ENCODE data around the gene GHRH. TPM values are rescaled to one million over a fixed set of nuclear protein-coding genes. Genes with fewer than 3 reads are reported as not detected.
A peak's percentile ranks its signal among the peaks of the same experiment; 100 is the strongest.

The GHRH gene
- total RNA-seq, 1 experiment from 2014 or later: not detected

DNA sequence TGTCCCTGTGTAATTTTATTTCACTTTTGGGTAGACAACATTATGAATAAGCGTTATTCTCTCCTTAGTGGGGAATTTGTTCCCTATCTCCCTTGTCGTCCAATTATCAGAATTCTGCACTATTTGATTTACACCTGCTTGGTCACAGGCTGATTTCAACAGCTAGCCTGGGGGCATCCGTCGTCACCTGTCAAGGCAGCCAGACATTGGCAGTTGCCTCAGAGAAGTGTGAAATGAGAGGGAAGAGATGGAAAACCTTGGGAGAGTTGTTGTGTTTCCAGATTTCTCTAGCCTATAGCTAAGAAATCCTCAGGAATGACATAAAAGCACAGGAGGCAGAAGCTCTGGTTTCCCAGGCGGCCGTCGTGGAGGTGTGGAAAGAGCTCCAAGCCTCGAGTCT, 891 bp upstream of the GHRH start:
- Histone ChIP-seq H3K36me3 (no peaks in the 10 kb centered on the region), H3K27me3 (0 out of 2 replicates have a peak, but pooled peaks cover 6% of the 10 kb centered on the region), H3K4me3 (no peak overlapping the region), H3K9me3 (replicated peaks) (no peaks in the 10 kb centered on the region), H3K27ac (no peak overlapping the region), H3K4me1 (peaks cover 6% of the 10 kb centered on the region)
- no peak for DNase-seq

DNA sequence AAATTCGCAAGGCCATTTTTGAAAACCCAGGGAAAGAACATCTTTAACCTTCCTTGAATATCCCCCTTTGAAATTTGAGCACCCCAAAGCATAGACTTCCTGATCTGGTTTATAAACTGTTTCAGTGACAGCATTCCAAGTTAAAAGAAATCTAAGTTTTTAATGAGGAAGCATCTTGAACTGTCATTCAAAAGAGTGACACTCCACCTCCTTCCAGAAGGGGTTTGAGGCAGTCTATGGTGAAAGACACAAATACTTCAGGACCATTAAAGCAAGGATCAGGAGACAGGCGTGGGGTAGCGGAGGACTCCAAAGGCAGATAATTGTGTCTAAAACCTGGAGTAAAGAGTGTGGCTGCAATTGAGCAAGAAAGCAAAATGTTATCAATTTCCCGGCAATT, 691 bp downstream of the GHRH start:
- Histone ChIP-seq H3K9me3 (replicated peaks) (no peaks in the 10 kb centered on the region), H3K27ac (no peak overlapping the region), H3K36me3 (no peaks in the 10 kb centered on the region), H3K4me3 (no peak overlapping the region), H3K27me3 (0 out of 2 replicates have a peak, but pooled peaks cover 6% of the 10 kb centered on the region), H3K4me1 (peaks cover 13% of the 10 kb centered on the region)
- no peak for DNase-seq

DNA sequence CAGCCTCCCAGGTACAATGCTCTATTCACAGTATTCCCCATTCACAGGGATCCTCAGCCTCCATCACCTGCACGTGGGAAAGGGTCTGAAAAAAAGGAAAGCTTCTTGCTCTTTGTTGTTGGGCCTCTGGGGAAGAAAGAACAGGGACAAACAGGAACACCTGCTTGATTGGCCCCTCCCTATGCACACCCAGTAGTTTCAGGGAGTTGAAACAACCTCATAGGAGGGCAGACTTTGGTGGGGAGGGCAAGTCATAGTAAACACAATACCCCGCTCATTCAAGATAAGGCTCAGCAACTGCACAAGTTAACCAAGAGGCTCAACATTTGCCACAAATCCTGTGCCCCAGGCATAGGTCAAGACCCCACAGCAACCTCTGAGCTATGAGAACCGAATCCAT, 1.7 kb downstream of the GHRH start:
- Histone ChIP-seq H3K4me1 (peaks cover 14% of the 10 kb centered on the region), H3K36me3 (no peaks in the 10 kb centered on the region), H3K27ac (no peak overlapping the region), H3K4me3 (no peak overlapping the region), H3K9me3 (replicated peaks) (no peaks in the 10 kb centered on the region; the same call in 1 of the 2 replicates), H3K27me3 (0 out of 2 replicates have a peak, but pooled peaks cover 7% of the 10 kb centered on the region)
- no peak for DNase-seq

DNA sequence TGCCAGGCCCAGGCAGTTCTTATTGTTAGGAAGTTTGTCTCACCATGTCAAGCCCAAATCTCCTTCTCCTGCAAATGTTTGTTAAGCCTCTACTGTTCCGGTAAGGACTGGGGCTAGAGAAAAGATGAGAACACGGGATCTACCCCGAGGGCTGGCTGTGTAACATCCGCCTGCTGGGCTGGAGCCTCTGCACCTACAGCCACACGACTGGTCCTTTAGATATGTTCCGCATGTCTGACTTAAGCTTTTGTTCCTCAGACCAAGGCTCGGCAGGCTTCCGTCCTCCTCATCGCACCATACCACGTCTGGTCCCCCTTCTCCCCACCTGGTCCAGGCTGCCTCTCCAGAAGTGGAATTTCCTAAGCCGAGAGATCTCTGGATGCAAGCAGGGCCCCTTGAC, 2.6 kb downstream of the GHRH start:
- Histone ChIP-seq H3K27ac (no peak overlapping the region), H3K4me3 (no peak overlapping the region), H3K36me3 (no peaks in the 10 kb centered on the region), H3K4me1 (peaks cover 14% of the 10 kb centered on the region), H3K27me3 (0 out of 2 replicates have a peak, but pooled peaks cover 9% of the 10 kb centered on the region), H3K9me3 (replicated peaks) (peaks cover 4% of the 10 kb centered on the region)
- no peak for DNase-seq

DNA sequence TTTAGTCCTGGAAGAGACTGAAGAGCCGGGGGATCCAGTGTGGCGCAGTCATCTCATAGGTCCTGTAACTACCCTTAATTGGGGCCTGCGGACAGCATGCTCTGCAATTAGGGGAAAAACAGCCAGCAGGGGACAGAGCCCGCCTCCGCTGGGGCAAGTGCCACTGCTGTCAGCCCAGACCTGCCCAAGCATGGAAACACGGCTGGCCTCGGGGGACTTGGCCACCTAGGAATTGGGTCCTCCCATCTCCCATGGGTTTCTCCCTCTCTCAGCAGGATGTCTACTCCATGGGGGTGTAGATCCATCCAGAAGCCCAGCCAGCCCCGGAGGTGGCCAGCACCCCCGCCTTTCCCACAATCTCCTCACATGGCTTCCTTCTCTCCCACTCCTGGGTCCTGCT, 3.6 kb downstream of the GHRH start:
- 0 out of 2 replicates have a peak, but pooled peaks cover 9% of the 10 kb centered on the region for H3K27me3 ChIP-seq
- DNase-seq: no peak
- H3K4me1 ChIP-seq: peaks cover 14% of the 10 kb centered on the region
- H3K36me3 ChIP-seq: no peaks in the 10 kb centered on the region
- no peak overlapping the region for H3K4me3 ChIP-seq
- peaks cover 4% of the 10 kb centered on the region for H3K9me3 ChIP-seq (replicated peaks)
- no peak overlapping the region for H3K27ac ChIP-seq

DNA sequence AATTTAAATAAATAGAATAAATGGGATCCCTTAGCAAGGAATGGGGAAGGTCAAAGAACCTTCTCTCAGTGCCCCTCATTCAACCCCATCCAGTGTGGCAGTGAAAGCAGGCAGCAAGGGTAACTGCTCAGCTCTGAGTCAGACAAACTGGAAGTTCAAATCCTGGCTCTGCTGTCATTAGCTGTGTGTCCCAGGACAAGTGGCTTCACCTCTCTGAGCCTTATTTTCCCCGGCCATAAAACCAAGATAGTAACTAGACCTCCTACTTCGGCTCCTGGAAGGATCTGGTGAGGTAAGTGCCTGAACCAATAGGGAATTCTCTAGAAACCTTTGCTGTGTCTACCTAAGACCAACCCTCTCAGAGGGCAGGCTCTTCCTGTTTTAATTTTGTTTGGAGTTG, 4.1 kb downstream of the GHRH start:
- Histone ChIP-seq H3K4me1 (peaks cover 14% of the 10 kb centered on the region), H3K9me3 (replicated peaks) (peaks cover 4% of the 10 kb centered on the region), H3K27ac (no peak overlapping the region), H3K27me3 (0 out of 2 replicates have a peak, but pooled peaks cover 9% of the 10 kb centered on the region), H3K4me3 (no peak overlapping the region), H3K36me3 (no peaks in the 10 kb centered on the region)
- DNase-seq: no peak

DNA sequence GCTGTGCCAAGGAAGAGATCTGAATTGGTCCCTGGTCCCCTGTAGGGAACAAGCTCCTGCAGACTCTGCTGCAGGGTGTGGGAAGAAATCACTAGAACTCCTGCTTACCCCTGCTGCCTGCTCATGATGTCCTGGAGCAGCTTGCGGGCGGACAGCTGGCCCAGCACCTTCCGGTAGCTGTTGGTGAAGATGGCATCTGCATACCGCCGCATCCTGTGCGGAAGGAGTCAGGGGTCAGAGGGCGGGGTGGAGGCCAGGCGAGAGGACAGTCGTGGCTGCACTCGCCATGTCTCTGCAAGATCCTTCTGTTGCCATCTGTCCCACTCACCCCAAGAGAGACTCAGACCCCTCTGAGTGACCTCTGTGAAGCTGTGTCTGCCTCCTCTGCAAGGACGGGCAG, 5.3 kb downstream of the GHRH start:
- no peaks in the 10 kb centered on the region for H3K36me3 ChIP-seq
- H3K4me3 ChIP-seq: no peak overlapping the region; the same call in 1 of the 2 replicates
- peaks cover 4% of the 10 kb centered on the region for H3K9me3 ChIP-seq (replicated peaks)
- H3K27me3 ChIP-seq: 0 out of 2 replicates have a peak, but pooled peaks cover 9% of the 10 kb centered on the region
- H3K4me1 ChIP-seq: peaks cover 24% of the 10 kb centered on the region
- H3K27ac ChIP-seq: no peak overlapping the region
- peak; percentile 65 to 68 for DNase-seq

DNA sequence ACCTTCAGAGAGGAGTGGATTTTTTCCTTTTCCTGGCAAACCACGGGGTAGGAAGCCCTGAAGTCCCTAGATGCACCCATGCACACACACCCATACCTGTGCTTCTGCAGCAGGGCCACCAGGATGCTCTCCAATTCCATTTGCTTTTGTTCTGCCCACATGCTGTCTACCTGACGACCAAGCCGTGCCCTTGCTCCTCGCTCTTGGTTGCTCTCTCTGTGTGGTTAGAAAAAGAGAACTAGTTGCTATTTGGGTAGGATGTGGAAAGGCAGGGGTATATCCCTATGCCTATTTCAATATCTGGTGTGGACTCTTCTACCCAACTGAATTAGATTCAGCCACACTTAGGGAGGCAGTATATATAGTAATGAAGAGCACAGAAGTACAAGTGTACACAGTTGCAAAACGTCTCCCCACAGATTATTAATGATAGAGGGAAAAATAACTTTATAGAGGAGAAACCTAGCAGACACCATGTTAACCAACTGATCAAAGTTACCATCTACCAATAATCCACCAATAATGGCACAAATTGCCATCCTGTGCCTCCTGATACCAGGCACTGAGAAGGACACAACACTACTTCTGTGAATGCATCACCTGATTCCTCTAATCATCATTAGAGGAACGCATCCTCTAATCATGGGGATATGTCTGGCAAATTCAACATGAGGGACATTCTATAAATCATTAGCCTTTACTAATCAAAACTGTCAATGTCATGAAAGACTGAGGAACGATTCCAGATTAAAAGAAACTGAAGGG, 7.3 kb downstream of the GHRH start:
- peaks cover 4% of the 10 kb centered on the region for H3K9me3 ChIP-seq (replicated peaks)
- H3K36me3 ChIP-seq: no peaks in the 10 kb centered on the region
- DNase-seq: no peak
- H3K4me3 ChIP-seq: no peak overlapping the region
- 0 out of 2 replicates have a peak, but pooled peaks cover 4% of the 10 kb centered on the region for H3K27me3 ChIP-seq
- H3K4me1 ChIP-seq: peaks cover 23% of the 10 kb centered on the region
- H3K27ac ChIP-seq: no peak overlapping the region

DNA sequence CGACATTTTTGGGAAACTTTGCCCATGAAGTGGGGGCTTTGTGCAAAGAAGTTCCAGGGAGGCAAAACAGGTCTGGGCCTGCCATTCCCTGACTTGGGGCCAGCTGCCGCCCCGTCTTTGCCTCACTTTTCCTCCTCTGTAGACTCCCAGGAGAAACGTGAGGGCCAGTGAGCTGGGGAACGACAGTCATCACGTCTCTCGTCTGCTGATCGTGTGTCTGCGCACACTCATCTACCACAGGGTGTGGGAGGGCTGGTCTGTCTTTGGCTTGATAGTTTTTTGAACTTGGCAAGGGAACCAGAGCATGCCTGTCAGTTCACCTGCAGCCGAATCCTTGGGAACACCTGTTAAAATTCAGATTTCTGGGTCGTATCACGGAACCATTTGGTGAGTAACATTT, 8.5 kb downstream of the GHRH start:
- Histone ChIP-seq H3K36me3 (no peaks in the 10 kb centered on the region), H3K4me1 (peaks cover 23% of the 10 kb centered on the region), H3K27ac (no peak overlapping the region), H3K4me3 (no peak overlapping the region), H3K27me3 (0 out of 2 replicates have a peak, but pooled peaks cover 4% of the 10 kb centered on the region), H3K9me3 (replicated peaks) (peaks cover 4% of the 10 kb centered on the region)
- DNase-seq: no peak

DNA sequence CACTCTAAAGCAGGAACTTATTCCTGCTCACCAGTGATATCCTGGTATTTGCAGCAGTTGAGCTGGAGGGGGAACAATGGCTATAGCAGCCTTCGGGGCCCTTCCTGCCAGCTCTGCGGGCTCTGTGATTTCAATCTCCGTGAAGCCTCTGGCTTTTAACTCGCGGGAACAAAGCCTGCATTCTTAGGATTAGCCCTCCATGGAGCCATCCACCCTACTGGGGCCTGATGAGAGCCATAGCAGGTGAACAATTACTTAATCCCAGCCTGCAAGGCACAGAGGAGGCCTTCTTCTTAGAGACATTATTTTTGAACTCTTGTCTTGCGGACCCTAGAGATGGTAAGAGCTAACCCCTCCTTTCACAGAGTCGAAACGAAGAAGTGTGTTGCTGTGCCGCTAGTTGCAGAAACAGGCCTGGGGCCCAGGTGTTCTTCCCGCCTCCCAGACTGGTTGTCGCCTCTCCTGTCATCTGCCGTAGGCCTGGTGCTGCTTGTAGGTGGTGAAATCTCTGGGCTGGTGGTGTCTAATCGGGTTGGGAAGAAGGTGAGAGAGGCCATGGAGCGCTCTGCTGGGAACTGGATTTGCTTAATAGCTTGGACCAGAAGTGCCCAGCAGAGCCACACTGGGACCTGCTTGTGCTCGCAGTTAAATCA, 9.7 kb downstream of the GHRH start:
- Histone ChIP-seq H3K4me3 (no peak overlapping the region), H3K27me3 (0 out of 2 replicates have a peak, but pooled peaks cover 4% of the 10 kb centered on the region), H3K36me3 (no peaks in the 10 kb centered on the region), H3K27ac (no peak overlapping the region; the same call in 1 of the 2 replicates), H3K4me1 (peaks cover 25% of the 10 kb centered on the region), H3K9me3 (replicated peaks) (peaks cover 4% of the 10 kb centered on the region)
- peak; percentile 75 to 86 for DNase-seq

DNA sequence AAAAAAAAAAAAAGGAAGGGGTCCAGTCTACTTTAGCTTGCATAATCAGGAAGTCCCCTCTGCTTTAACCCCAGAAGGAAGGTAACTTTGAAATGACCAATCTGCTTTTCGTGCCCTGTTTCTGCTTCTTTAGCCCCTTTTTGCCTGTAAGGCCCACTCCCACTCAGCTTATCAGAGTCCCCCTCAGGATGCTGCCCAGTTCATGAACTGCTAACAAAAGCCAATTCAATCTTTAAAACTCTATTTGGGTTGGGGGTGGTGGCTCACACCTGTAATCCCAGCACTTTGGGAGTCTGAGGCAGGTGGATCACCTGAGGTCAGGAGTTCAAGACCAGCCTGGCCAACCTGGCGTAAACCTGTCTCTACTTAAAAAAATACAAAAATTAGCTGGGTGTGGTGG, 12.3 kb downstream of the GHRH start:
- Histone ChIP-seq H3K4me3 (no peak overlapping the region), H3K27ac (no peak overlapping the region), H3K36me3 (0 out of 2 replicates have a peak, but pooled peaks cover 3% of the 10 kb centered on the region), H3K4me1 (peaks cover 30% of the 10 kb centered on the region), H3K27me3 (no peaks in the 10 kb centered on the region), H3K9me3 (replicated peaks) (no peaks in the 10 kb centered on the region; the same call in 1 of the 2 replicates)
- DNase-seq: no peak

DNA sequence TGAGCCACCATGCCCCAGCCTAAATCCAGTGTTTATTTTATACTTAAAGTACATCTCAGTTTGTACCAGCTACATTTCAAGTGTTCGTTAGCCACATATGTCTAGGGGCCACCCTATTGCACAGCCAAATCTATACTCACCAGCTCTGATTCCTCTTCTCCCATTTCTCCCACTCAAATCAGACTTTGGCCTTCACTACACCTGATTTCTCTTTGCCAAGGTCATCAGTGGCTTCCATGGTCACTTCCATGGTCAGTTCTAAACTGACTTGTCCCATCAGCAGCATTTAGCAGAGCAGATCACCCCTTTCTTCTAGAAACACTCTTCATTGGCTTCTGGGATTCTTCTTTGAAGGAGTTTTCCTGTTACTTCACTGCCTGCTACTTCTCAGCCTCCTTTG, 14.1 kb downstream of the GHRH start:
- no peaks in the 10 kb centered on the region for H3K9me3 ChIP-seq (replicated peaks)
- peaks cover 30% of the 10 kb centered on the region for H3K4me1 ChIP-seq
- no peak overlapping the region for H3K4me3 ChIP-seq
- no peaks in the 10 kb centered on the region for H3K27me3 ChIP-seq
- no peak for DNase-seq
- peaks cover 12% of the 10 kb centered on the region for H3K36me3 ChIP-seq
- H3K27ac ChIP-seq: no peak overlapping the region

DNA sequence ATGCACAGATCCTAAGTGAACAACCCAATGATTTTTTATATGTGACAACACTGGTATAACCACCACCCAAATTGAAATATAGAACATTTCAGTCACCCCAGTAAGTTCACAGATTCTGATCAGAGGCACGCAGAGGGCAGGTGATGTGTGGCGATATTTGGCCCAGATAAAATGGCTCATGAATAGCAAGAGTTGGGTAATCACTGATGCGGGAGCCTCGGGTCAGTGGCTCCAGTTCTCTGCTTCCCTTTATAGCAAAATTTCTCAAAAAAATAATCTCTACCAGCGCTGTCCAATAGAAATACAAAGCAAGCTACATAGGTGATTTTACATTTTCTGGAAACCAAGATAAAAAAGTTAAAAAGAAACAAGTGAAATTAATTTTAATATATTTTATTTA, 14.9 kb downstream of the GHRH start:
- Histone ChIP-seq H3K9me3 (replicated peaks) (no peaks in the 10 kb centered on the region), H3K4me3 (no peak overlapping the region), H3K36me3 (peaks cover 19% of the 10 kb centered on the region), H3K4me1 (peaks cover 25% of the 10 kb centered on the region), H3K27me3 (no peaks in the 10 kb centered on the region), H3K27ac (no peak overlapping the region)
- DNase-seq: no peak

DNA sequence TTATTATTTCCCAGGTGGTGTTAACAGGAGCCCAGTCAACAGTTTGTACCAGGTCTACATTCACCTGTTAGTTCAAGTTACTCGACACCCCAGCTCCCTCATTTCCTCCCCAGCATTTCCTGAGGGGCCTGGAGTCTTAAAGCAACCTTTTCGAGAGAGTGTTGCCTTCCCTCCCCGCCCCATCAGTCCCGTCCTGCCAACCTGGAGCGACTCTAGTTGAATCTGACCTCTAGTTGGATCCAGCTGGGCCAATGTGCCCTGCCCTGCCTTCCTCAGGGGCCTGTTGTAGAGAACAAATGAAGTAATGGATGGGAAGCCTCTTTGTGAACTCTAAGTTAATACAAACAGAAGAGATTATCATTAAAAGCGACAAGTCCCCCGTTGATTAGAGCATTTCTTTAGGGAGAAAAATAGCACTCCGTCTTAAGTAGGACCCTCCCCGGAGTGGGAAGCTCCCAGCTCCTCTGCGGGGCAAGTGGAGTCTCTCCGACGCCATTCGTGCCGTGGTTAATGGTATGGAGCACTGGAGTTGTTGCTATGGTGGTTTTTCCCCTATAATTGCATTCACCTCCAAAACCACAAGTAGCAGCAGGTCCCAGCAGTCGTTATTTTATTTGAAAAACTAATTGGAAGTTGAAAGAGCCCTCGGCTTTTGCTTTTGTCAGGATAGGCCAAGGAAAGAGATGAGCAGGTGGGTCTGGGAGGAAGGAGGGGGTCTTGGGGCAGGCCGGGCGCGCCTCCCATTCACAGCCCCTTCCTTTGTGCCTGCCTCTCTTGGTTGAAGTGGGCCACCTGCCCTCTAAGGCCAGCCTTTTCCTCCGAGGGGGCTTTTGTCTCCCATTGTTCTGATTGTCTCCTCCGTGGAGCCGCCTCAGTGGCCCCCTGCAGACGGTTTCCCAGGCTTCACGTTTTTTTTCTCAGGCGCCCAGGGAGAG, 16.1 kb downstream of the GHRH start:
- H3K4me1 ChIP-seq: peaks cover 16% of the 10 kb centered on the region
- no peaks in the 10 kb centered on the region for H3K27me3 ChIP-seq
- no peak overlapping the region for H3K27ac ChIP-seq
- H3K9me3 ChIP-seq (replicated peaks): no peaks in the 10 kb centered on the region
- H3K36me3 ChIP-seq: peaks cover 31% of the 10 kb centered on the region
- DNase-seq: no peak
- no peak overlapping the region for H3K4me3 ChIP-seq
